ENCODE results near the gene IL1A. TPM values are rescaled to one million over a fixed set of nuclear protein-coding genes. Genes with fewer than 3 reads are reported as not detected.

The IL1A gene
- total RNA-seq, 1 experiment from 2014 or later = 0.42 TPM

DNA sequence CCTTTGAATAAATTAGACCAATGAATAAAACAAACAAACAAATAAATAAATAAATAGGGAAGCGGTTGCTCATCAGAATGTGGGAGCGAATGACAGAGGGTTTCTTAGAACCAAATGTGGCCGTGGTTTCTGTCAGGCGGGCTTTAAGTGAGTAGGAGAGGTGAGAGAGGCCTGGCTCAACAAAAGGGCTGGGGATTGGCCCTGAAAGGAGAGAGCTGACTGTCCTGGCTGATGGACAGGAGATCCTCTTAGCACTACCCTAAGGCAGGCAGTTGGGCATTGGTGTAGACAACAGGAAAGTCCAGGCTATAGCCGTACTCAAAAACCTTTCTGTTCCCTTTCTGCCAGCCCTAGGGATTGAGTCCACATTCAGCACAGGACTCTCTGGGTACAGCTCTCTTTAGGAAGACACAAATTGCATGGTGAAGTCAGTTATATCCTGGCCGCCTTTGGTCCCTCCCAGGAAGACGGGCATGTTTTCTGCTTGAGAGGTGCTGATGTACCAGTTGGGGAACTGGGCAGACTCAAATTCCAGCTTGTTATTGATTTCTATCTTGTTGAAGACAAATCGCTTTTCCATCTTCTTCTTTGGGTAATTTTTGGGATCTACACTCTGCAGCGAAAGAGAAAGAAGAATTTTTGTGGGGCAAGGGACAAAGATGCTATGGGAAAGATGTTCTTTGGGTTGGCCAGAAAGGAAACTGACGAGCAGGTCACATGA is 45.8 kb upstream of the IL1A start (continued):
- TF ChIP-seq, protein P1, sequence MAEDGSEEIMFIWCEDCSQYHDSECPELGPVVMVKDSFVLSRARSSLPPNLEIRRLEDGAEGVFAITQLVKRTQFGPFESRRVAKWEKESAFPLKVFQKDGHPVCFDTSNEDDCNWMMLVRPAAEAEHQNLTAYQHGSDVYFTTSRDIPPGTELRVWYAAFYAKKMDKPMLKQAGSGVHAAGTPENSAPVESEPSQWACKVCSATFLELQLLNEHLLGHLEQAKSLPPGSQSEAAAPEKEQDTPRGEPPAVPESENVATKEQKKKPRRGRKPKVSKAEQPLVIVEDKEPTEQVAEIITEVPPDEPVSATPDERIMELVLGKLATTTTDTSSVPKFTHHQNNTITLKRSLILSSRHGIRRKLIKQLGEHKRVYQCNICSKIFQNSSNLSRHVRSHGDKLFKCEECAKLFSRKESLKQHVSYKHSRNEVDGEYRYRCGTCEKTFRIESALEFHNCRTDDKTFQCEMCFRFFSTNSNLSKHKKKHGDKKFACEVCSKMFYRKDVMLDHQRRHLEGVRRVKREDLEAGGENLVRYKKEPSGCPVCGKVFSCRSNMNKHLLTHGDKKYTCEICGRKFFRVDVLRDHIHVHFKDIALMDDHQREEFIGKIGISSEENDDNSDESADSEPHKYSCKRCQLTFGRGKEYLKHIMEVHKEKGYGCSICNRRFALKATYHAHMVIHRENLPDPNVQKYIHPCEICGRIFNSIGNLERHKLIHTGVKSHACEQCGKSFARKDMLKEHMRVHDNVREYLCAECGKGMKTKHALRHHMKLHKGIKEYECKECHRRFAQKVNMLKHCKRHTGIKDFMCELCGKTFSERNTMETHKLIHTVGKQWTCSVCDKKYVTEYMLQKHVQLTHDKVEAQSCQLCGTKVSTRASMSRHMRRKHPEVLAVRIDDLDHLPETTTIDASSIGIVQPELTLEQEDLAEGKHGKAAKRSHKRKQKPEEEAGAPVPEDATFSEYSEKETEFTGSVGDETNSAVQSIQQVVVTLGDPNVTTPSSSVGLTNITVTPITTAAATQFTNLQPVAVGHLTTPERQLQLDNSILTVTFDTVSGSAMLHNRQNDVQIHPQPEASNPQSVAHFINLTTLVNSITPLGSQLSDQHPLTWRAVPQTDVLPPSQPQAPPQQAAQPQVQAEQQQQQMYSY (CRISPR knock-in tag; IDR thresholded peaks at IDR 0.05) = no peak
- TF ChIP-seq, protein P2, sequence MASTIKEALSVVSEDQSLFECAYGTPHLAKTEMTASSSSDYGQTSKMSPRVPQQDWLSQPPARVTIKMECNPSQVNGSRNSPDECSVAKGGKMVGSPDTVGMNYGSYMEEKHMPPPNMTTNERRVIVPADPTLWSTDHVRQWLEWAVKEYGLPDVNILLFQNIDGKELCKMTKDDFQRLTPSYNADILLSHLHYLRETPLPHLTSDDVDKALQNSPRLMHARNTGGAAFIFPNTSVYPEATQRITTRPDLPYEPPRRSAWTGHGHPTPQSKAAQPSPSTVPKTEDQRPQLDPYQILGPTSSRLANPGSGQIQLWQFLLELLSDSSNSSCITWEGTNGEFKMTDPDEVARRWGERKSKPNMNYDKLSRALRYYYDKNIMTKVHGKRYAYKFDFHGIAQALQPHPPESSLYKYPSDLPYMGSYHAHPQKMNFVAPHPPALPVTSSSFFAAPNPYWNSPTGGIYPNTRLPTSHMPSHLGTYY (CRISPR knock-in tag; IDR thresholded peaks at IDR 0.05) = no peak
- no peak for TF ChIP-seq FOXJ3 (CRISPR knock-in tag; IDR thresholded peaks at IDR 0.05; ENCODE audit: borderline replicate concordance)
- TF ChIP-seq ZNF416 (CRISPR knock-in tag; IDR thresholded peaks at IDR 0.05) = no peak
- no peak for TF ChIP-seq JUN (CRISPR knock-in tag; IDR thresholded peaks at IDR 0.05)
- TF ChIP-seq HMGA2 (CRISPR knock-in tag; IDR thresholded peaks at IDR 0.05) = no peak
- TF ChIP-seq FOXK1 (CRISPR knock-in tag; IDR thresholded peaks at IDR 0.05) = no peak
- TF ChIP-seq, protein P3, sequence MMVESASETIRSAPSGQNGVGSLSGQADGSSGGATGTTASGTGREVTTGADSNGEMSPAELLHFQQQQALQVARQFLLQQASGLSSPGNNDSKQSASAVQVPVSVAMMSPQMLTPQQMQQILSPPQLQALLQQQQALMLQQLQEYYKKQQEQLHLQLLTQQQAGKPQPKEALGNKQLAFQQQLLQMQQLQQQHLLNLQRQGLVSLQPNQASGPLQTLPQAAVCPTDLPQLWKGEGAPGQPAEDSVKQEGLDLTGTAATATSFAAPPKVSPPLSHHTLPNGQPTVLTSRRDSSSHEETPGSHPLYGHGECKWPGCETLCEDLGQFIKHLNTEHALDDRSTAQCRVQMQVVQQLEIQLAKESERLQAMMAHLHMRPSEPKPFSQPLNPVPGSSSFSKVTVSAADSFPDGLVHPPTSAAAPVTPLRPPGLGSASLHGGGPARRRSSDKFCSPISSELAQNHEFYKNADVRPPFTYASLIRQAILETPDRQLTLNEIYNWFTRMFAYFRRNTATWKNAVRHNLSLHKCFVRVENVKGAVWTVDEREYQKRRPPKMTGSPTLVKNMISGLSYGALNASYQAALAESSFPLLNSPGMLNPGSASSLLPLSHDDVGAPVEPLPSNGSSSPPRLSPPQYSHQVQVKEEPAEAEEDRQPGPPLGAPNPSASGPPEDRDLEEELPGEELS (CRISPR knock-in tag; IDR thresholded peaks at IDR 0.05) = no peak
- TF ChIP-seq MYBL2 (CRISPR knock-in tag; IDR thresholded peaks at IDR 0.05) = no peak
- TF ChIP-seq, protein P4, sequence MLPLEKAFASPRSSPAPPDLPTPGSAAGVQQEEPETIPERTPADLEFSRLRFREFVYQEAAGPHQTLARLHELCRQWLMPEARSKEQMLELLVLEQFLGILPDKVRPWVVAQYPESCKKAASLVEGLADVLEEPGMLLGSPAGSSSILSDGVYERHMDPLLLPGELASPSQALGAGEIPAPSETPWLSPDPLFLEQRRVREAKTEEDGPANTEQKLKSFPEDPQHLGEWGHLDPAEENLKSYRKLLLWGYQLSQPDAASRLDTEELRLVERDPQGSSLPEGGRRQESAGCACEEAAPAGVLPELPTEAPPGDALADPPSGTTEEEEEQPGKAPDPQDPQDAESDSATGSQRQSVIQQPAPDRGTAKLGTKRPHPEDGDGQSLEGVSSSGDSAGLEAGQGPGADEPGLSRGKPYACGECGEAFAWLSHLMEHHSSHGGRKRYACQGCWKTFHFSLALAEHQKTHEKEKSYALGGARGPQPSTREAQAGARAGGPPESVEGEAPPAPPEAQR (CRISPR knock-in tag; IDR thresholded peaks at IDR 0.05) = no peak

DNA sequence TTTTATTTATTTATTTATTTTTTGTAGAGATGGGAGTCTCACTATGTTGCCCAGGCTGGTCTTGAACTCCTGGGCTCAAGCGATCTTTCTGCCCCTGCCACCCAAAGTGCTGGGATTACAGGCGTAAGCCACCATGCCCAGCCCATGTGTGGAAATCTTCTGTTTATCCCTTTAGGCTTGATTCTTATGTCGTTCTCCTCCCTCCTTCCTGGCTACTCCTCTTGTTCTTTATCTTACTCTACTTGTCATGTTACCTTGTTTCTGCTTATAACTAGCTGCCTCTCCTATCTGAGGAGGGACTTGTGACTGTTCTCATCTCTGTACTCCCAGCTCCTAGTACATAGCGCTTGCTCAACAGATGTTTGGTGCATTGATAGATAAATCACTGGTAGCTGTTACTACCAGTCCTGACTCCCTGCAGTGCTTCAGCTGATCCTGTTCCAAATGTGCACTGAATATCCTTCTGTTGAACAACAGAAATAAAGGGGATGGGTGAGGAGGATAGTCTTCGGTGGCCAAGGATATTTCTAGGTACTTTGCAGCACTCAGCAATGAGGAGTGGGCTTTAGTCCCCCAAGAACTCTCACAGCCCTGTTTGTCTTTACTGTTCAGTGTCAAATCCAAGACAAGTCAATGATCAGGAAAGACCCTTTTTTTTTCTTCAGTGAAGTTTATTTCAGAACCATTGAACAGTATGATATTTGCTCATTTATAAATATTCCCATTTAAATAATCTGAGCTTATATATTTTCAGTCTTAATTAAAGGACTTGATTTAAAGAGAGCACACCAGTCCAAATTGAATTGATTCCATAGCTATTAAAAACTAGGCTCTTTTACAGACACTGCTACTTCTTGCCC is 45.0 kb upstream of the IL1A start:
- H3K27me3 Mint-ChIP-seq (ENCODE audit: low read depth) = peaks cover 10% of the 10 kb centered on the region
- ChIA-PET POLR2A (no interaction called here), CTCF (interaction anchor here (1.0 to 1.2 kb wide), 2 partner anchors 21 to 112 kb away, joined by 3 read pairs; no protein-coding TSS in a partner anchor)
- no peak overlapping the region for H3K27ac Mint-ChIP-seq
- H3K4me3 Mint-ChIP-seq = no peak overlapping the region
- ATAC-seq (no peak), DNase-seq (ENCODE audit: low spot score) (no peak)
- peaks cover 4% of the 10 kb centered on the region; the same call in 1 of the 2 replicates for H3K9me3 Mint-ChIP-seq
- H3K4me1 Mint-ChIP-seq = peaks cover 4% of the 10 kb centered on the region; the same call in 1 of the 2 replicates
- H3K36me3 Mint-ChIP-seq = peaks cover 3% of the 10 kb centered on the region; the same call in 1 of the 2 replicates
- TF ChIP-seq TEAD1 (CRISPR knock-in tag; IDR thresholded peaks at IDR 0.05) (no peak), OVOL2 (CRISPR knock-in tag; IDR thresholded peaks at IDR 0.05; ENCODE audit: borderline replicate concordance) (no peak), ATF1 (CRISPR knock-in tag; IDR thresholded peaks at IDR 0.05) (no peak), MXD4 (CRISPR knock-in tag; IDR thresholded peaks at IDR 0.05; ENCODE audit: borderline replicate concordance) (no peak), HMGA2 (CRISPR knock-in tag; IDR thresholded peaks at IDR 0.05) (no peak), EMX1 (CRISPR knock-in tag; IDR thresholded peaks at IDR 0.05) (no peak), ZNF396 (CRISPR knock-in tag; IDR thresholded peaks at IDR 0.05; ENCODE audit: borderline replicate concordance) (no peak), NFATC4 (CRISPR knock-in tag; IDR thresholded peaks at IDR 0.05) (no peak), NFE2L1 (CRISPR knock-in tag; IDR thresholded peaks at IDR 0.05) (no peak), CBFB (CRISPR knock-in tag; IDR thresholded peaks at IDR 0.05; ENCODE audit: low read depth) (no peak)
- TF ChIP-seq, protein P5, sequence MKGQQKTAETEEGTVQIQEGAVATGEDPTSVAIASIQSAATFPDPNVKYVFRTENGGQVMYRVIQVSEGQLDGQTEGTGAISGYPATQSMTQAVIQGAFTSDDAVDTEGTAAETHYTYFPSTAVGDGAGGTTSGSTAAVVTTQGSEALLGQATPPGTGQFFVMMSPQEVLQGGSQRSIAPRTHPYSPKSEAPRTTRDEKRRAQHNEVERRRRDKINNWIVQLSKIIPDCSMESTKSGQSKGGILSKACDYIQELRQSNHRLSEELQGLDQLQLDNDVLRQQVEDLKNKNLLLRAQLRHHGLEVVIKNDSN (CRISPR knock-in tag; IDR thresholded peaks at IDR 0.05) = no peak
- TF ChIP-seq, protein P6, sequence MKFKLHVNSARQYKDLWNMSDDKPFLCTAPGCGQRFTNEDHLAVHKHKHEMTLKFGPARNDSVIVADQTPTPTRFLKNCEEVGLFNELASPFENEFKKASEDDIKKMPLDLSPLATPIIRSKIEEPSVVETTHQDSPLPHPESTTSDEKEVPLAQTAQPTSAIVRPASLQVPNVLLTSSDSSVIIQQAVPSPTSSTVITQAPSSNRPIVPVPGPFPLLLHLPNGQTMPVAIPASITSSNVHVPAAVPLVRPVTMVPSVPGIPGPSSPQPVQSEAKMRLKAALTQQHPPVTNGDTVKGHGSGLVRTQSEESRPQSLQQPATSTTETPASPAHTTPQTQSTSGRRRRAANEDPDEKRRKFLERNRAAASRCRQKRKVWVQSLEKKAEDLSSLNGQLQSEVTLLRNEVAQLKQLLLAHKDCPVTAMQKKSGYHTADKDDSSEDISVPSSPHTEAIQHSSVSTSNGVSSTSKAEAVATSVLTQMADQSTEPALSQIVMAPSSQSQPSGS (CRISPR knock-in tag; IDR thresholded peaks at IDR 0.05; ENCODE audit: borderline replicate concordance, low read depth) = no peak
- TF ChIP-seq, protein P7, sequence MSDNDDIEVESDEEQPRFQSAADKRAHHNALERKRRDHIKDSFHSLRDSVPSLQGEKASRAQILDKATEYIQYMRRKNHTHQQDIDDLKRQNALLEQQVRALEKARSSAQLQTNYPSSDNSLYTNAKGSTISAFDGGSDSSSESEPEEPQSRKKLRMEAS (CRISPR knock-in tag; IDR thresholded peaks at IDR 0.05) = no peak
- TF ChIP-seq, protein P8, sequence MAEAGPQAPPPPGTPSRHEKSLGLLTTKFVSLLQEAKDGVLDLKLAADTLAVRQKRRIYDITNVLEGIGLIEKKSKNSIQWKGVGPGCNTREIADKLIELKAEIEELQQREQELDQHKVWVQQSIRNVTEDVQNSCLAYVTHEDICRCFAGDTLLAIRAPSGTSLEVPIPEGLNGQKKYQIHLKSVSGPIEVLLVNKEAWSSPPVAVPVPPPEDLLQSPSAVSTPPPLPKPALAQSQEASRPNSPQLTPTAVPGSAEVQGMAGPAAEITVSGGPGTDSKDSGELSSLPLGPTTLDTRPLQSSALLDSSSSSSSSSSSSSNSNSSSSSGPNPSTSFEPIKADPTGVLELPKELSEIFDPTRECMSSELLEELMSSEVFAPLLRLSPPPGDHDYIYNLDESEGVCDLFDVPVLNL (CRISPR knock-in tag; IDR thresholded peaks at IDR 0.05; ENCODE audit: borderline replicate concordance, low read depth) = no peak

Data from WTC11 (cell line).